HG02973 (cell line): ENCODE data around the gene TOMM40.
"Not testable (repeated sequence)": the region's sequence is repeated elsewhere in the genome, so short reads cannot be mapped to it uniquely, and the experiment has no call there.

Experiments
- ATAC-seq: cut with Tn5 transposase; IDR thresholded peaks from one replicate; pipeline ENCODE4 v1.9.1; 2021; ENCODE audit warnings: moderate library complexity; ENCODE audit not compliant: unreplicated experiment

The TOMM40 gene

DNA sequence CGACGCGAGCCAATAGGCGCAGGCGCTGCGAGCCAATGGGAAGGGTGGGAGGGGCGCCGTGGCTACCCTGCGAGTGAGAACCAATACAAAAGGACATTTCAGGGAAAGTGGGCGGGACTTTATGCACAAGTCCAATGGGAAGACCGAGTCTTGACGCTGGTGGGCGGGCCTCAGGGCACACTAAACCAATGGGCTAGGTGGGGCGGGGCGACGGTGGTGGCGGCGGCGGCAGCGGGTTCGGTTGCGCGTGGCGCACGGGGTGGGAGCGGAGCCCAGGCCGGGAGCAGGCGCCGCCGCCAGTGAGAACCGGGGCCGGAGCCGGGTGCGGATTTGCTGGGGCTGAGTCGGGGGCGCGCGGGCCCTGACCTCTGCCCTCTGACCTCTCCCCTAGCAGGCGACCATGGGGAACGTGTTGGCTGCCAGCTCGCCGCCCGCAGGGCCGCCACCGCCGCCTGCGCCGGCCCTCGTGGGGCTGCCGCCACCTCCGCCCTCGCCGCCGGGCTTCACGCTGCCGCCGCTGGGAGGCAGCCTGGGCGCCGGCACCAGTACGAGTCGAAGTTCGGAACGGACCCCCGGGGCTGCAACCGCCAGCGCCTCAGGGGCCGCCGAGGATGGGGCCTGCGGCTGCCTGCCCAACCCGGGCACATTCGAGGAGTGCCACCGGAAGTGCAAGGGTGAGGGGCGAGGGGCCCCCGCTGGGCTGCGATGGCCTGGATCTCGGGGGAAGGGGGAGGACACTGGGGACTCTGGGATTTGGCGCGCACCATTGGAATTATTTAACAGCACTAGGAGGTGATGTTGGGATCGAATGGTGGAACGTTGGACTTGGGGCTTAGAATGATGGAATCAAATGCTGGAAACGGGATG is at the start of gene TOMM40:
Gene TOMM40 (plus strand): TSS at position 239 of the 867 bp plus-strand sequence. CDS start 162 bp downstream, at position 401.
- ATAC-seq = peak; percentile 66

DNA sequence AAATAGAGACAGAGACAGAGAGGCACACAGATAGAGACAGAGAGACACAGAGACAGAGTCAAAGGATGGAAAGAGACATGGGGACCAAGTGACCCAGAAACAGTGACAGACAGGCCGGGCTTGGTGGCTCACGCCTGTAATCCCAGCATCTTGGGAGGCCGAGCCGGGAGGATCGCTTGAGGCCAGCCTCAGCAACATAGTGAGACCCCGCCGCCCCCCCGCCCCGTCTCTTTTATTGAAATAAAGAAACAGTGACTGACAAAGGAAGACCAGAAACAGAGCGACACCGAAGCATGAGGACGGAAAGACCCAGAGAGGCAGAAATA is 45.8 kb upstream of the TOMM40 start:
- no peak for ATAC-seq

DNA sequence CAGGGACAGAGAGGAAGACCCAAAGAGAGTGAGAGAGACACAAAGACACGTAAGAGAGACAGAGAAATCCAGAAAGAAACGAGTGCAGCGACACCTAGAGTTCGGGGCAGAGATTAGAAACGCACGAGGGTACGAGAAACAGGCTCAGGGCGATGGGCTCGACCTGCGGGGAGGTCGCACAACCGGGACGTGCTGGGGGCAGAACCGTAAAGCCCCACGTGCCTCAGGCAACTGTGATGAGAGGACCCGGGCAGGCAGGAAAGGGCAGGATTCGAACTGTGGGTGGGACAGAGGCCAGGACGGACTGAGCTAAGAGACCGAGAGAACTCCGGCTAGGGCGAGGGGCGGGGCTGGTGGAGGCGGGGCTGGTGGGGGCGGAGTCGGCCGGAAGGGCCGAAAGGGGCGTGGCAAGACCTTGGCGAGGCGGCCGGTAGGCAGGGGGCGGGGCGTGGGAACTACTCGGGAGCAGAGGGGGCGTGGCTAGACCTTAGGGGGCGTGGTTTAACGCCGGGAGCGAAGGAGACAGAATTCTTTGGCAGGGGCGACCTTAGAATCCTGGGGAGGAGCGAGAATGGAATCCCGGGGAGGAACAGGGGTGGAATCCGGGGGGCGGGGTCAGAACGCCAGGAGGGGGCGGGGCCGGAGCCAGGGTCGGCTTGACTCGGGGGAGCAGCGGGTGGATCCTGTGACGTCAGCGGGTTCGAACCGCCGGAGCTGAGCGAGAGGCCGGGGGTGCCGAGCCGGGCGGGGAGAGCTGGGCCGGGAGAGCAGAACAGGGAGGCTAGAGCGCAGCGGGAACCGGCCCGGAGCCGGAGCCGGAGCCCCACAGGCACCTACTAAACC is 45.2 kb upstream of the TOMM40 start, which contains the start of gene NECTIN2:
Gene NECTIN2 (plus strand): TSS at position 686 of the 843 bp plus-strand sequence. CDS start 229 bp downstream, outside the sequence.
- ATAC-seq = peak; percentile 55

DNA sequence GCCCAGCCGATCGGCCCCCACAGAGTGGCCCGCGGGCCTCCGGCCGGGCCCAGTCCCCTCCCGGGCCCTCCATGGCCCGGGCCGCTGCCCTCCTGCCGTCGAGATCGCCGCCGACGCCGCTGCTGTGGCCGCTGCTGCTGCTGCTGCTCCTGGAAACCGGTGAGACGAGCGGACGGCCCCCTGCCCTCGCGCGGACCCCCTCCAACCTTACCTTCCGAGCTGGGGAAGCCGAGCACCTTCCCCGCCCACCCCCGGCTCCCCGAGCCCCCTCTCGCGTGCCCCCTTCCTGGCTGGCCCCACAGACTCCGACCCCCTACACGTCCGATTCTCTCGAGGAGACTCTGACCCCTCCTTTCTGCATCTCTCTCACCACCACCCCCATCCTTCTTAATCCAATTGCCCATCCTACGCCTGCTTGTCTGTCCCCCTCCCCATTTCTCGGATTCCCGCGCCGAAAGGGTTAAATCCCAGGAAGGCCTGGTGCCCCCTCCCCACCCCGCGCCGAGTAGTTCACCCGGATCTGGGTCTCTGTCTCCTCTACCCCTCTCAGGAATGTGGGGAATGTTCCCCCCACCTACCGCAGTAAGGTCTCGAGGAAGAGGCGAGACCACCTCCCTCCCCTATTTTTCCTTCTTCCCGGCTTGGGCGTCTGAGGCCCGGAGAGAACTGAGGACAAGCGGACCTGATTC is 44.5 kb upstream of the TOMM40 start:
- no peak for ATAC-seq

DNA sequence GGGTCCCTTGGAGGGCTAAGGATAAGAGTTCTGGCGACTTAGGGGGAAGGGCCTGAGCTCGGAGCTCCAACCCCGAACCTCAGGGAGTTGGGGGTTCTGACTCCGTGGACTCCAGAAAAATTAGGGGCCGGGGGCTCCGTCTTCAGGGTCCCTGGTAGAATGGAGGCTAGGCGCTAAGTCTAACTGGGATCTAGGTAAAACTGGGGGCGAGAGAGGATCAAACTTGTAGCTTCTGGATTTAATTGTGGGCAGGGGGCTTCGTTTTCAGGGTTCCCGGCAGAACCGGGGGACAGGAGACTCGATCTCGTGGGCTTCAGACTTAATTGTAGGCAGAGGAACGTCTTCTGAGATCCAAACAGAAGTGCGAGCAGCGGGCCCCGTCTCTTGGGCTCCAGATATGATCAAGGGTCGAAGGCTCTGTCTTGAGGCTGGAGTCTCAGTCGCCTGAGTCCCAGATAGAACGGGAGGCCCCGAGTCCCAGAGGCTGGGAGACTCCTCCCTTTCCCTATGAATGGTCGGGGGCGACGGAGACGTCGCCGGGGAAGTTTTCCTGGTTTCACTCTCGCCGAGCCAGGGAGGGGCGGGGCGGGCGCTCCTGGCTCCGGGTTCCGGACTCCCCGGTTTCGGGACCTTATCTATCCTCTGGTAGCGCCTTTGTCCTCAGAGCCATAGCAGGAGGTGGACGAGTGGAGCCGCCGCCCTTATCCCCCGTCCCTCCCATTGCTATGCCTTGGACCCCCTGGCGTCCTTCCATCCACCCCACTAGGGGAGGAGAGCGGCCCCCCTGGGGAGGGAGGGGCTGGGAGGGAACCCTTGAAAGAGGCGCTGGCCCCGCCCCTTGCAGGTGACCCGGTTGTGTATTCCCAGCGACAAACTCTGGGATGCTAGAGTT is 43.7 kb upstream of the TOMM40 start:
- ATAC-seq = no peak

DNA sequence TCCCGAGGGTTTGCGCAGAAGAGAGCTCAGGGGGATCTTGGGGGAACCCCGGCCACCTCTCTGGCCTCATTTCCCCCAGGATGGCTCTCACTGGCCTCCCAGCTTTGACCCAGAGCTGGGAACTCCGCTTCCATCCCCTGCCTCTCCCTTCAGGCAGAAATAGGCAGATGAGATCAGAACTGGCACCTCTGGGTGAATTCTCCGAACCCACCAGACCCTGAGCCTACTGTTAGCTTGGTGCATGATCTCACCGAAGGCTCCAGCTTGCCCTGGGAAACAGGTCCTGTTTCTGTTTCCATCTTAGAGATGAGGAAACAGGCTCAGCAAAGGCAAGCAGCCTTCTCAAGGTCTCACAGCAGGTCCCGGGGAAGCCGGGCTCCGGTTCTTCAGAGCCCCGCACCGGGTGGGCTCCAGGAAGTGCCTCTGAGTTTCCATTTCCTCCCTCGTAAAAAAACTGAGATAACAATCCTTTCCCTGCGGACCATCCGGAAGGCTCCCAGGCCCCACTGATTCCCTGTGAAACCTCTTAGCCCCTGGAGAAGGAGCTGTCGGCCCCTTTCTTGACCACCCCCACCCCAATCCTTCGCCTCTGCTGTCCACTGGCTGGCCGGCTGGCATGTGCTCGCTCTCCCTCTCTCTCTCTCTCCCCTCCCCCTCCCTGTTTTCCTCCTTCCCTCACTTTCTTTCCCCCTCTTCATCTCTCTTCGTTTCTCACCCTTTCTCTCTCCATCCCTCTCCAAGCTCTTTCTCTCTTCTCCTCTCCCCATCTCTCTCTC is 42.8 kb upstream of the TOMM40 start:
- no peak for ATAC-seq

DNA sequence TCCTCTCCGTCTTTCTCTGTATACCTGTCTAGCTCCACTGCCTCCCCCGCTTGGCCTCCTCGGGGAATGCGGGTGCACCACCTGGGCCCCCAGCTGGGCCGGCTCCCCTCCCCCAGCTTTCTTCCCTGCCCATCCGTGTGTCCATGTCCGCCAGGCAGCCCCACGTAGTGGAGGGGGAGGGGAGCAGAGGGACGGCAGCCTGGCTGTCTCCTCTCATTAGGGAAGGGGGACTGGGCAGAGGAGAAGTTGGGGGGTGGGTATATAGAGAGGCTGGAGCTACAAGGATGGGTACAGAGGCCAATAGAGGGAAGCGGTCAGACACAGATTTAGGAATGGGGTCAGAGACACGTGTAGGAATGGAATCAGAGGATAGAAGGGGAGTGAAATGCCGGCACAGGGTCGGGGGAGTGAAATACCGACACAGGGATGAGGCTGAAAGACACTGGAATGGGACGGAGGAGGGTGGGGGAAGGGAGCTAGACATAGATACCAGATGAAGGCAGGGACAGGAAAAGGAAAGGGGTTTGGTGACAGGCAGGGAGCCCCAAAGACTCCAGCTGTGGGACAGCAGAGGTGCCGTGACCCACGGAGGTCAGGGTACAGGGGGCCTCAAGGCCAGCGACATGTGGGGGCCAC is 42.1 kb upstream of the TOMM40 start:
- no peak for ATAC-seq

DNA sequence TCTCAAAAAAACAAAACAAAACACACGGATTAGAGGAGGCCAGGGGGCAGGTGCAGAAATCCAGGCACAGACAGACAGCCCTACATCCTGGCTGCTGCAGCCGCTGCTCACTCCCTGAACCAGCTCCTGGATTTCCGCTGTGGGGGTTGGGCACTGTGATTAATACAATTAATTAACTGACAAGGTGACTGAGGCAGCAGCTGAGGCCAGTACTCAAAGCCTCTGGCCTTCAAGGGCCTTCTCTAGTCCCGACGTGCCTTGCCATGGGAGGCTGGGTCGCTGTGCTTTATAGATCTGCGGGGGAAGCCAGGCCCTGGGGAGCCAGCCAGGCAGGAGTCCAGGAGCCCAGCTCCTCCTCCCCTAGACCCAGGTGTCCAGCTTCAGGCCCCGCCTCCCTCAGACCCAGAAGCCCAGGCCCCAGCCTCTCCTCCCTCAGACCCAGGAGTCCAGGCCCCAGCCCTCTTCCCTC is 40.4 kb upstream of the TOMM40 start:
- ATAC-seq = no peak

DNA sequence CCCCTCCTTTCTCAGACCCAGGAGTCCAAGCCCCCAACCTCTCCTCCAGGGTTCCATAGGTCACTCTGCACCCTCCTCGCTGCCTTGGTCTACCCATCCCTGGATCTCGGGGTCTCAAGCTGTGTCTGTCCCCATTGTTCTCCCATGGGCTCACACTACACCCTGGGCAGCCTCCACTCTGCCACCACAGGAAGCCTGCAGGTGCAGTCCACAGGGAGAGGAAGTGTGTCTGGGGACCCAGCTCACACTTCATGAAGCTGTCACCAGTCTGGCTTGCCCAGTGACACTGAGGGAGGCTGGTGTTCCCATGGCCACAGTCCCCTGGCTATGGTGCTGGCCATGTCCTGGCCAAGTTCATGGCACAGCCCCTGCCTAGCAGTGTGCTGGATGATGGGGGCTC is 39.6 kb upstream of the TOMM40 start:
- ATAC-seq = no peak

DNA sequence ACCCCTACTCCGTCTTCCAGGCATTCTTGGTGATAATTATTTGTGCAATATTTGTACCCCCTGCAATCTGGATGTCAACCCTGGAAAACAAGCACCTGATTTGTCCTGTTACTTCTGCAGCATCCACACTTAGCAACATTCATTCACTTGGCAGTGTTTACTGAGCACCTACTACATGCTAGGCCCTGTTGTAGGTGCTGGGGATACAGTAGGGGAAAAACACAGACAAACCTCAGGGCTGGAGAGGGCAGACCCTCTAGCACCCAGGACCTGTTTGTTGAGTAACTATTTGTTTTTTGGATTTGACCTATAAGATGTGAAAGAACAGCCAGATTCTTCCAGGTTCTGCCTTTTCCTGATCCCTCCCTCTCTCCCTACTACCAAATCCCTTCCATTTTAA is 35.4 kb upstream of the TOMM40 start:
- no peak for ATAC-seq

DNA sequence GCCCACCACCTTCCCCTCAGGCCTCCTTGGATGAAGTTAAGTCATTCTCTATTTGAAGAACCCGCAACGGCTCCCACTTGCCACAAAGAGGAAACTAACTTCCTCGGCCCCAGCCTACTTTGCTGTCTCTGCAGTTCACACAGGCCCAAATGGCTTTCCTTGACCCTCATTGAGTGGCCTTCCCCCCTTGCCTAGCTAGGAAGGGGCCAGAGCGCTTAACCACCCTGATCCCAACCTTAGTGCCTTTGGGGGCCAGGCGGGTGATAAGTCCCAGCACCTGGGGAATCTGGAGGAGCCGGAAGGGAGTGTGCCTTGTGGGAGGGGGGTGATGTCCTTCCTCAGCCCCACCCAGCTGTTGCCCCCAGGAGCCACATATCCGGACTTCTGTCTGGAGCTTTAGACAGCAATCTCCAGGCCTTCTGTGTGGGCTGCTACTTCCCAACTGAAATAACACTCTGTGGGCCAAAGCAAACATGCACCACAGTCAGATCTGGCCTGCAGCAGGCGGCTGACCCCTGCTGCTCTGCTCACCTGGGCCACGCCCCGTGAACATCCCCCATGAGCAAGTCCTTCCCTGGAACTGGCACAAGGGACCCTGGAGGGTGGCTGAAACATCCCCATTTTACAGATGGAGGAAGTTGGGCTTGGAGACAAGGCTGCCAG is 34.5 kb upstream of the TOMM40 start:
- no peak for ATAC-seq

DNA sequence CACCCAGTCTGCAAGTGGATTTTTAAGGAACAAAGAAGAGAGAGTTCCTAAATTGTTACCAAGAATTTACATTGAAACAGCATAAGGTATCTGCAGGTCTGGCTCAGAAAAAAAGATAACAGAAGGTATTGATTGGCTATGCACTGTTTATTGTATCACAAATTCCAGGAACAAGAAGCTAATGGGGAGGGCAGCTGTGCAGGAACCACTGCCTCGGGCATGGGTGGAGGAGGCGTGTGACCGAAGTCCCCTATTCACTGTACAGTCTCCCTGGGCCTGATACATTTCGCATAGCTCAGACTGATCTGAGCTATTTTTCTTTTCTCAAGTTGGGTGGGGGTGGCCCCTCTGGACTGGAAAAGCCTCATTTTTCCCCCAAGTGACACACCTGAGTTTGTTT is 33.2 kb upstream of the TOMM40 start:
- no peak for ATAC-seq

DNA sequence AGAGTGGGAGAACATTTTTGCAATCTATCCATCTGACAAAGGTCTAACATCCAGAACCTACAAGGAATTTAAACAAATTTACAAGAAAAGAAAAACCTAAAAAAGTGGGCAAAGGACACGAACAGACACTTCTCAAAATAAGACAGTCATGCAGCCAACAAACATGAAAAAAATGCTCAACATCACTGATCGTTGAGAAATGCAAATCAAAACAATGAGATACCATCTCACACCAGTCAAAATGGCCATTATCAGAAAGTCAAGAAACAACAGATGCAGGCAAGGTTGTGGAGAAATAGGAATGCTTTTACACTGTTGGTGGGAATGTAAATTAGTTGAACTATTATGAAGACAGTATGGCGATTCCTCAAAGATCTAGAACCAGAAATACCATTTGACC is 29.5 kb upstream of the TOMM40 start:
- ATAC-seq = not testable (repeated sequence)

DNA sequence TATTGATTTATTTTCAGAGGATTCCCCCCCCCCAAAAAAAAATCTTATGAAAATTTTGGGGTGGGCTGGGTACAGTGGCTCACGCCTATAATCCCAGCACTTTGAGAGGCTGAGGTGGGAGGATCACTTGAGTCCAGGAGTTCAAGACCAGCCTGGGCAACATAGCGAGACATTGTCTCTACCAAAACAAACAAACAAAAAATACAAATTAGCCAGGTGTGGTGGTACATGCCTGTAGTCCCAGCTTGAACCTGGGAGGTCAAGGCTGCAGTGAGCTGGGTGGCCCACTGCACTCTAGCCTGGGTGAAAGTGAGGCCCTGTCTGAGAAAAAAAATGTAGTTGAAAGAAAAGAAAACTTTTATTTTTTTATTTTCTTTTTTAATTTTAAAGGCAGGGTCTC is 27.1 kb upstream of the TOMM40 start:
- ATAC-seq = no peak

DNA sequence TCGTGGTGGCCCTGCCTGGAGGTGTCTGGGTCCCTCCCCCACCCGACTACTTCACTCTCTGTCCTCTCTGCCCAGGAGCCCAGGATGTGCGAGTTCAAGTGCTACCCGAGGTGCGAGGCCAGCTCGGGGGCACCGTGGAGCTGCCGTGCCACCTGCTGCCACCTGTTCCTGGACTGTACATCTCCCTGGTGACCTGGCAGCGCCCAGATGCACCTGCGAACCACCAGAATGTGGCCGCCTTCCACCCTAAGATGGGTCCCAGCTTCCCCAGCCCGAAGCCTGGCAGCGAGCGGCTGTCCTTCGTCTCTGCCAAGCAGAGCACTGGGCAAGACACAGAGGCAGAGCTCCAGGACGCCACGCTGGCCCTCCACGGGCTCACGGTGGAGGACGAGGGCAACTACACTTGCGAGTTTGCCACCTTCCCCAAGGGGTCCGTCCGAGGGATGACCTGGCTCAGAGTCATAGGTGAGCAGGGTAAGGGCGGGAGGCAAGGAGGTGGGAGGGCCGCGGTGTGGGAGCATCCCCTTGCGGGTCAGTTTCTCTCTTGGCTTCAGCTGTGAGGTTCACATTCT is 25.8 kb upstream of the TOMM40 start:
- ATAC-seq = no peak

DNA sequence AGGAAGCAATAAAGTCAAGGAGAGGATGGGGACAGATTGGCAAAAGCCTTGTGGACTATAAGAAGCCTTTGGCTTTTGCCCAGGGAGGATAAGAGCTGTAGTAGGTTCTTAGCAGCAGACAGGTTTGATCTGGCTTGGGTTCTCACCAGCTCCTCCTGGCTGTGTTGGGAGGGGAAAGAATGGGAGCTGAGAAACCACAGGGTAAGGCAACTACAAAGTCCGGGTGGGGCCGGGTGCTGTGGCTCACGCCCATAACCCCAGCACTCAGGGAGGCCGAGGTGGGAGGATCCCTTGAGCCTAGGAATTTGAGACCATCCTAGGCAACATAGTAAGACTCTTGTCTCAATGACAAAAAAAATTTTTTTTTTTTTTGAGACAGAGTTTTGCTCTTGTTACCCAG is 24.4 kb upstream of the TOMM40 start:
- ATAC-seq = no peak

DNA sequence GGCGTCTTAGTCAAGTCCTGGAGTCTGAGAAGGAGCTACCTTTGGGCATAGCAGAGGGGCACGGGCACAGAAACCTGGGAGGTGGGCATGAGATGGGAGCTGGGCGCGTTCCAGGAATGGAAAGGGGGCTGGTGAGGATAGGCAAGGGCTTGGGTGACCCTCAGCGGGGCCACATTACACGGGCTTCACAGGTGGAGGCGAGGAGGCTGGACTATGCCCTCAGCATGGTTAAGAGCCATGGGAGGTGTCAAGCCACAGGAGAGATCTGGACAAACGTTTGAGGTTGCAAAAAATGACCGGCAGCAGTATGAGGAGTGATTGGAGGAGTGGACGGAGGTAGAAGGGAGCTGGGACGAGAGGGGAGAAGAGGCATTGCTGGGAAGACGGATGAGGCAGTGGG is 23.5 kb upstream of the TOMM40 start:
- ATAC-seq = no peak
